CD4-positive, alpha-beta T cell treated with Interleukin-6 at 100 ng/mL for 8 hours (primary cell): ENCODE results near the gene LDLRAD4.

ENCODE experiments used
- DNase-seq: peaks from one replicate; pipeline ENCODE4 v3.0.0-alpha.2; 2020; ENCODE audit warnings: mixed read lengths, low spot score

The LDLRAD4 gene

DNA sequence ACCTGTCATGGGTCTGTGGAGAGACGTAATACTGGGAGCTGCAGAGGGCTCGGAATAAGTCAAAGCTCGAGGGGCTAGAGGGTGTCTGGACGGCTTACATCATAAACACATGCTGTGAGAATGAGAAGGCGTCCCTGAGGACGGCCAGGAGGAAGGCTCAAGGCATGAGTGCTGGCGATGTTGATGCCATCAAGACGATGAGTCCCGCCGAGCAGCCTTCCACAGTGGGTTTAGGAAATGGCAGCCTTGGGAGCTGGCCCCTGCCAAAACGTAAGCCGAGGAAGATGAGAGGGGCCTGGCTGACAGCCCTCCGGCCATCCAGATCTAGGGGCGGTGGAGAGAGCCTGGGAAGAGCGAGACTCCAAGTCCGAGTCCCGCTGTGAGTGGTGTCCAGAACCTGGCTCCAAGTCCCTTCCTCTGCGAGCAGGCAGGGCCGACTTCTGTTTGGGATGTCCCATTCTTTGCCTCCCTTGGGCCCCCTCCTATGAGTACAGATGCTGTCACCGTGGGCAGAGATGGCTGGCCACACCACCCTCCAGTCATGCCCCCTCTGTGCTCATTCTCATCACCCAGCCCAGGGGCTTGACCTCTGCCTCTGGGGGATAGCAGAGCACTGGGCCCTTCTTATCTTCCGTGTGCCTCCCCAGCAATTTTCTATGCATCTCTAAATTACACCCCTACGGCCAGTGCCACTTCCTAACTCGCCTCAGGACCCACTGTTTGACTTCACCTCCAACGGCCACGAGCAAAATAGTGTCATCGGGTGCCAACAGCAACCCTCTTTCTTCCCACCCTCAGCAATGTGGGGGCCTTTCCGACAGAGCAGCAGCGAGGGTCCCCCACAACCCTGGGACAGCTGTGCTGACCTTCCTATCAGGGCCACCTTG is 332.1 kb downstream of the LDLRAD4 start:
- no peak for DNase-seq

DNA sequence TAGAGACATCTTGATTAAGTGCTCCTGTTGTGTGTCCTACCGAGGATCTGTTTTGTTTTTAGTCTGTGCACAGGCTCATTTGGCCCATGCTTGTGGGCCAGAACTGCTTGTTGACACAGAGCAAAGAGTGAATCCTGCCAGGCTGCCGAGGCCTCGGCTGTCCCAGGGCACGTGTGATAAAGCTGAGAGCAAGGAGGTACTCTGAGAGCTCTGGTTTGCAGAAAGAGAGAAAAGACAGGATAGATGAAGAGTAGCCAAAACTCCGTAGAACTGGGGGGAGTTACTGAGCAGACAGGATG is 332.7 kb downstream of the LDLRAD4 start:
- DNase-seq = no peak

DNA sequence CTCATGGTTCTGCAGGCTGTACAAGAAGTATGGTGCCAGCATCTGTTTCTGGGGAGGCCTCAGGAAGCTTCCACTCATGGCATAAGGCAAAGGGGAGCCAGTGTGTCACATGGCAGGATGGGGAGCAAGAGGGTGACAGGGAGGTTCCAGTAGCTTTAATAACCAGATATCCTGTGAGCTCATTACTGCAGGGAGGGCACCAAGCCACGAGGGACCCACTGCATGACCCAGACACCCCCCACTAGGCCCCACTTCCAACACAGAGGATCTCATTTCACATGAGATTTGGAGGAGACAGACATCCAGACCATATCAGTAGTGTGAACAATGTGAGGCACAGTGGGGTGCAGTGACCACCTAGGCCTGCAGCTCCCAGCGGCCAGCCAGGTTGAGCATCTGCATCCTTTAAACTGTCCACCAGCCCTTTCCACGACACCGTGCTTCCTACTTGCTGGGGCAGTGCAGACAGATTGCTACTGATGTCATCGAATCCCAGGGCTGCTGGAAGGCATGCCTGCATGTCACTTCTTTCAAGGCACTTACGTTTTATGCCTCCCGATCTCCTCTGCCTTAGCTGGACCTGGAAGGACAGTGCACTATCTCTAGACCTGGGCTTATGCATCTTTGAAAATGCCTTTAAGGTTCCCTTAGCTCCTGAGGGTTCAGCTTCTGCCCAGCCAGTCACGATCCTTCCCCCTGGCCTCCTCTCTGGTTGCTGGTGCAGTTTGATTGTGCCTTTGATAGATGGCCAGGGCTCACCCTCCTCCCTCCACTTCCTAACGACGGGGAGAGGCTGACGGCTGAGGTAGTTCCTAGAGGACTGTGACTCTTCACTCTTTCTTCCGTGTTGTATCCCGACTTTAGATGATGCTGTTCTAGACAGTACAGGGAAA is 333.5 kb downstream of the LDLRAD4 start:
- DNase-seq = no peak

DNA sequence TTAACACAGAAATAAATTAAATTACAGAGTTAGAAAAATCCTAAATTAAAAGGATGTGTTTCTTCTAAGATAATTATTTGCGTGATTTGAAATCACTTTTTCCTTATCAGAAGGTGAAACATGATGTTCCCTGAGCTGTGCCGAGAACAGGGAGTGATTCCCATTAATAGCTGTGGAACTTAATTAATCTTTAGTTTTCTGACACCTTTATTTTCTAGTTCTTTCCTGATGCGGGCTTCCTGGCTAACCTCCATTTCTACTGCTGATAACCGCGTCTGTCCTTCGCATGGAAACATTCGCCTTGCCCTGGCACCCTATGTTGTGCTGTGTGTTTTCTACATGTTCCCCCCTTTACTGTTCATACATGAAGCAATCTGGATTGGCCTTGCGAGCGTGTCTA is 334.9 kb downstream of the LDLRAD4 start:
- DNase-seq = no peak

DNA sequence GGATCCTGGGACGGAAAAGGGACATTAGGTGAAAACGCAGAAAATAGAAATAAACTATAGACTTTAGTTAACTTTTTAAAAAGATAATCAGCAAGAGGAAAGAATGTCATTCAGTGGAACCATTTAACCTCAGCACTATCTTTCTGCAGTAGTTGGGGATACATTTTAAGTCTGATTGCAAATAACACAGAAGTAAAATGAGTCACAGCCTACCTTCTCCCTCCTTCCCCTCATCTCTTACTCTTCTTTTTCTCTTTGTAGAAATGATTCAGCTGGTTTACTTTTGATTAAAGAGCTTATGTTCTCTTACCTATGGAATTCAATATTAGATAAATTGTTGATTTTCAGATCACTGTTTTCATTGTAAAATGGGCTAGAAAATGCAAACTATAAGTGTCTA is 336.6 kb downstream of the LDLRAD4 start:
- DNase-seq = no peak

DNA sequence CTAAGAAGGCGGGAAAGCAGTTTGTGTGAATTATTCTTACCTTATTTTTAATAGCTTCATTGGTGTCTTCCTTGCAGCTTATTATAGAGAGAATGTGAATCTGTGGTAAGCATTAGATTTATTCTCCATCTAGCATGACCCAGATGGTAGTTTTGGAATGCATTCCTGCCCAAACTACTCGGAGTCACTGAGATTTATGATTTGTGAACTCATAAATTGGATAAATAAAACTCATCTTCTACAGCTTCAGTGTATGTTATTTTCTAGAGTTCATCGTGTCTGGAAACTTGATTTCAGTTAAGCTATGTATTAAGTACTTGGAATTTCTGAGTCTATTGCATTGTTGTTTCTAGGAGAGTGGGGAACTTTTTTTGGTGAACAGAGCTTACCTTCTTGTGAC is 337.3 kb downstream of the LDLRAD4 start:
- no peak for DNase-seq

DNA sequence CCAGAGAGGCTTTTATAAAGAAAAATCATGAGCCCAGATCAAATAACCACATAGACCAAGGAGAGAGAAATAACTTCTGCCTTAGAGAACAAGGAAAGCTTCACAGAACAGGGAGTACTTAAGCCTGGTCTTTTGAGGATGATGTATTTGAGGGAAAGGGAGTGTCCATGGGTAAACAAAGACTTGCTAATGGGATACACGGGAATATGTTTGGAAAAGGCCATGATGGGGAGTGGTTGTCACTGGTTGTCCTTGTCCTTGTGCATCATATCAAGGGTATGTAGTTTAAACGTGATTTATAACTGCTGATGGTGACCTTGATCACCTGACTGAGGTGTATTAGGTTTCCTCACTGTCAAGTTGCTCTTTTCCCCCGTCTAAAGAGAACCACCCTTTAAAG is 337.9 kb downstream of the LDLRAD4 start:
- no peak for DNase-seq

DNA sequence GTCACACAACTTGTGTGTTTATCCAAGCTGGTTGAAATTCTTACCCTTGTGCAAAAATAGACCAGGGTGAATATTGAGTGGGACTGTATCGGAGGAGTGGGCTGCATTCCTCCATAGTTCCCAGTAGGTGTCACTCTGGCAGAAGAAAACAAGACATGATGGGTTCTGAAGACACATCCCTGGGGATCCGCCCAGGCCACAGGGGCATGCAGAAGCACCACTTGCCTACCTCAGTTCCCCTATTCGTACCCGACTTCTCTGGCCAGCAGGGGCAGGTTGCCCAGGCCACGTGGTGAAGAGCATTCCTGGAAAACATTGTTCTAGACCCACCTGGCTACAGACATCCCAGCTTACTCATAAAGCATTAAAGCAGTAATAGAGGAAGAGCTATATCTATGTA is 339.6 kb downstream of the LDLRAD4 start:
- DNase-seq = no peak

DNA sequence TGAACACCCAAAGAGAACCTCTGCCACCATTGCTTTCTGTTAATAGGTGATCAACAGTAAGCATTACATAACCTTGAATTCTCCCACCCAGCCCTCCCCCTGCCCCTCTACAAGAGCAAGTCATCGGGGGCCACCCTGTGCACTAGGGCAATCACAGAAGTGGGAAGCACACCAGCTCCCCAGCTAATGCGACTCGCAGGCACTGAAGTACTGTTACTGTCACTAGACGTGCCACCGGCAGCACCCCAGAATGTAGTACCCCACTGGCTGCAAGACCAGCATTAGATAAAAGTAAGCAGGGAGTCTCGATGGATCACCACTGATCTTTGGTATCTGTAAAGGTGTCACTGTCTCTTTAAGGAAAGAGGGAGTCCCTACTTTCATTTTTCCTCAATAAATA is 340.2 kb downstream of the LDLRAD4 start:
- no peak for DNase-seq

DNA sequence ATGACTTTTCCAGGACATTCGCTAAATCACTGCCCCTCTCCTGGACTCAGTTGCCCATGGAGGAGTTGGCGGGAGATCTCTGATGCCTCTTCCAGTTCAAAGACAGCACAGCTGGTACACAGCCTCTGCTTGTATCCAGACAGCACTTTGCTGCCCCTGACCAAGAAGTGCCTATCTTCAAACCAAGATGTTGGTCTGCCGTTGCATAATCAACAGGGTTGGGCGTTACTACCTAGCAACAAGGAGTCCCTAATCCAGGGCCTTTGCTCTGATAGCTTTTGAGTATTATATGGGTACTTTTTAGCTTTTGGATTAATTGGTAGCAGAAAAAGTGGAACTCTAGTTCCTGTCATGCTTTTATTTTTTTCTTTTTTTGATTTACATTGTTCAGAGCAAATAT is 341.2 kb downstream of the LDLRAD4 start:
- no peak for DNase-seq

DNA sequence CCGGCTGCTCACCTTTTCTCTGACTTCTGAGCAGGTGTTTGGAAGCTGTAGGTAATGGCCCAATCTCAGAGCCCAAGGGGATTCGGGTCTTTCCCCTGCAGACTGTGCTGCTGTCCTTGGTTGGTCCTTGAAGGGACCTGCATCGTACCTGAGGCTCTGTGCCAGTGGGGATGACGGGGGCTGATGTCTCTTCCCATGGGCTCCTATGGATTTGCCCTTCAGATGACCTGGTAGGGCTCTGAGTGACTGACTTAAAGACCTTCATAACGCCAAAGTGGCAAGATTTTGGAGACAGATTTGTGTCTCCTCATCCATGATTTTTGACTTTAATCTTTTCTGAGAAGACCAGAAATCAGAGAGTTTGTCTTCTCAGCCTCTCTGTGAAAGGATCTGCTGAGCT is 341.7 kb downstream of the LDLRAD4 start:
- DNase-seq = no peak

DNA sequence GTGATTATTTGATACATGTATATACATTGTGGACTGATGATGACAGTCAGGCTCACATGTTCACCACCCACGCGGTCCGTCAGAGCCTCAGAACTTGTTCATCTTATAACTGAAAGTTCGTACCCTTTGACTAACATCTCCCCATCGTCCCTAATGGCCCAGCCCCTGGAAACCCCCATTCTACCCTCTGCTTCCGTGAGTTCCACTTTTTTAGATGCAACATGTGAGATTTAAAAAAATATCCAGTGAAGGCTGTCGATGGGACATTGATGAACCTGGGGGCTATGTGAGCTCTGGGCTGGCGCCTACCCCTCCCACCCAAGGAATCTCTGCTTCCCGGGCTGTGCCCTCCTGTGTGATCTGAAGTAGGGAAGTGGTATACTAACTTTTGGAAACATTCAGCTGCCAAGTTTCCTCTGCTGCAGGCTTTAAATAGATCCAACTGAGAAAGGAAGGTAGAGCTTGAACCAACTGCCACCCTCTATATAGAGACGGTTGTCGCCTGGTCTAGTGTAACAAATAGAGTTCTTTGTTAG is 344.0 kb downstream of the LDLRAD4 start:
- no peak for DNase-seq

DNA sequence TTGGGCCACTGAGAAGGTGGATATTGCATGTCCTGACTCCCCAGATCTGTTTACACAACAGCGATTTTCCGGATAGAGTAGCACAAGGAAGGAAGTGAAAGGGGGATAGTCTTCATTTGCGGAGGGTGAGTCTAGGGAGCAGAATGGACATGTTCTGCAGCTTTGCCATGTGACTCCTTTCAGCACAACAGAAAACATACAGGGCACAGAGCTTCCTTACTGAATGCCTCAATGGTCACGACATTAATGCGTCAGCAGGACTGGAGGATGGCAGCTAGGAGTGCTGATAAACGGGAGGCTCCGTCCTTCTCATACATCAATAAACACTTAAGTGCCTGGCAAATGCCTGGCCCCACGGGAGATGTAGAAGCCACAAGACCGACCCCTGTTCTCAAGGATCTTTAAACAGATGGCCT is 344.8 kb downstream of the LDLRAD4 start:
- no peak for DNase-seq

DNA sequence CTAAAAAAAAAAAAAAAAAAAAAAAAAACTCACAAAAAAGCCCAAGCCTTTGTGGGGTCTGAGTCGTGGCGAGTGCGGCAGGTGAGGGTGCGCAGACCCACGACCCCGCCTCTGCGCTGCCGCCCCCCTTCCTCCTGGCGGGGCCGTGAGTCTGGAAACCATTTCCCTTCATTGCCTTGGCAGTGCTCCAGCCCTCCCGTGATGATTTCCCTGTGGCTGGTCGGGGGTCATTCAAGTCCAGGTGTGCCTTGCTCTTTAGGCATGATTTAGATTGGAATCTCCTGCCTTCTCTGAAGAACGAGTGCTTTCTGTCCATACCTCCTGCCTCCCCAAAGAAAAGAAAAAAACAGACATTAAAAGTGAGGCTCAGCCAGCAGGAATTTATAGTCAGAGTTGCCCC is 346.0 kb downstream of the LDLRAD4 start:
- no peak for DNase-seq

DNA sequence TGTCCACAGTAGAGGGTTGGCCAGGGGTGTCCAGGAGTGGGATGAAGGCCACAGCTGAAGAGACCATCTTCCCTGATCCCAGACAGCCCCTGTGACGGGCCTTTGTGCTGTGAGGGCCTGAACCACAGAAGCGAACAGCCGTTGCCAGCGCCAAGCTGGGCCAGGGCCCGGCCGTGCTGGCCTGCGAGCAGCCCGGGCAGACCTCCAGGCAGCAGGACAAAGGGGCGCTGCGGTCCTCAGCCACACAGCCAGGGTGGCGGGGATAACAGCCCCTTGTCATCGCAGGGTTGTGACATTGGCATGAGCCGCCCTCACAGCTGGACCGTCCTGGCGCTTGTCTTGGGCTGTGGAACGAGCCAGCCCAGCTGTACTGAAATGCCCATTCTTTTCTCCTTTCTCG is 346.7 kb downstream of the LDLRAD4 start:
- no peak for DNase-seq

DNA sequence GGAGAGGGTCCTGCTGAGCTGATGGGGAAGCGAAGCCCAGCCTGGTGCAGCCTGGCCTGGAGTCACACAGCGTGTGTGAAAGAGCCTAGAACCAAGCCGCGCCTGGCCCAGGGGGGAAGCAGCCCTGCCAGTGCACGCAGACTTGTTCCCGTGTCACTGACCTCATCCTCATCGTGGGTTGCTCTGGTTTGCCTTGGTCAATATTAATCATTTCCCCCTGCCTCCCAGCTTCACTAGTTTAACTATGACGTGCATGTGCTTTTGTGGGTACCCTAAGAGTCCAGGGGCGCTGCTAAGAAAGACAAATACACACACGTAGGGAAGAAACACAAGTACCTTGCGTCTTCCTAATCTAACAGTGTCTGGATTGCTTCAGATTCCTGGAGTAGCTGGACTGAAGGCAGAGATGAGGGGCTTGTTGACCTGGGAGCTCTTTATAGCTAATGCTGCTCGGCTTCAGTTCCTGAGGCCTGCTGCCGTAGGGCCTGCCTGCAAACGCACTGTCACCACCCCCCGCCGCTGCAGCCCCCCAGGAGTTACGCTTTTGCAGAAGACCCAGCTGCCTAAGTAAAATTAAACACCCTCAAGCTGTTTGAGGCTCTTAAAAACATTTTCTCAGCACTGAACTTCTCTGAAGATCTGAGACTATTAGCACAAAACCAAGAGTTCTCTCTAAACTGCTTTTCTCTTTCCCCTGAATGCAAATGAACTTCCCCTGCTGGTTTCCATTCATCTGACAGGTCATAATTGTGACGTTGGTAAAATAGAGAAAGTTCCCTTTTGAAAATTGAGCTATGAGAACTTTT is 348.6 kb downstream of the LDLRAD4 start:
- no peak for DNase-seq

DNA sequence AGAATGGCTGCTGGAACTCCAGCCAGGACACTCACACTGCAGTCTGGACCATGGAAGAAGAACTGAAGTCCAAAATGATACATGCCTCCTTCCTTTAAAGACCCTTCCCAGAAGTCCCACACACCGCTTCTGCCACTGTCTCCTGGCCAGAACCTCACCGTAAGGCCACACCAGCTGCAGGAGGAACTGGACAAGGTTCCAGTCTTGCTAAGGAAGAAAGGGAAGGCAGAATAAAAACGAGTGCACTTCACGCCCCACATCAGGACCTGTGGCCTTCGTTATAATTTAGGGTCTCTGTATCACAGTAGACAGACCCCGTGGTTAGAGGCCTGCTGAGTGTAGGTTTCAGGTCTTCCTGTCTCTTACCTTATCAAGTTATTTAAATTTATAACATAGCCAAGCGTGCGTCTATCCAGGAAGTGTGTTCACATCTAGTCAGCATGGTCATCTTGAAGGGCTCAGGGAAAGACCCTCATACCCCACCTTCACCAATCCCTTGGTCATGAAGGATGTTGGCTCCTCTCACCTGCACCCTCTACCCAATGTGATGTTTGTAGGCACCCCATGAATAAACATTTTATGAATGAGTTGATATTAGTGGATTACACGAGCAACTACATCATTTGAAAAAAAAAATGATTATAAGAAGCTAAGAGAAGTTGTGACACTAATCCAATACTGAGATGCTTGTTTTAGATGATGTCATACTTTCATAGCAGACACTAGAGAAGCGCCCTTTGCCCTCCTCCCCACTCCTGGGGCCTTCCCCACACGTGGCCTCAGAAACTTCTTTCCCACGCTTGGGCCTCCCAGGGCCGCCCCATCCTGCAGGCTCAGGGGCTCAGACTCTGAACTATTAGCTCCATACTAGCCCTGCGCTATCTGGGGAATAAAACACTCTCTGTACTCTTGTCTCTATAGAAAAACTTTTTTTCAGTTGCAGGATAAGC is 350.2 kb downstream of the LDLRAD4 start:
- no peak for DNase-seq

DNA sequence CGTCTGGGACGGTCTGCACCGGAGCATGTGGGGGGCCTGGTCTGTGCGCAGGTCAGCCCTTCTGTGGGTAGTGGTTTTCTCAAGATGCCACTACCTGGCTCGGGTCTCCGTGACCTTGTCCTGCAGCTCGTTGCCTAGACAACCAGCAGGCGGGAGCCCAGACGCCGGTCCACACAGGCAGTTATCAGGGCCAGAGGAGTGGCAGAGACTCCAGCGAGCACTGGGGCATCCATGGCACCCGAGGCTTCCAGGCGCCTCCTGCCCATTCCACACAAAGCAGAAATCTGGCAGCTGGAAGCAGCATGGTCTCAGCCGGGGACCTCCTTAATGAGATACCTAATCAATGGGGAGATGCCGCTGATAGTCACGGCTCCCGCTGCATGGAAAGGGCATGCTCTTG is 351.7 kb downstream of the LDLRAD4 start:
- DNase-seq = no peak

DNA sequence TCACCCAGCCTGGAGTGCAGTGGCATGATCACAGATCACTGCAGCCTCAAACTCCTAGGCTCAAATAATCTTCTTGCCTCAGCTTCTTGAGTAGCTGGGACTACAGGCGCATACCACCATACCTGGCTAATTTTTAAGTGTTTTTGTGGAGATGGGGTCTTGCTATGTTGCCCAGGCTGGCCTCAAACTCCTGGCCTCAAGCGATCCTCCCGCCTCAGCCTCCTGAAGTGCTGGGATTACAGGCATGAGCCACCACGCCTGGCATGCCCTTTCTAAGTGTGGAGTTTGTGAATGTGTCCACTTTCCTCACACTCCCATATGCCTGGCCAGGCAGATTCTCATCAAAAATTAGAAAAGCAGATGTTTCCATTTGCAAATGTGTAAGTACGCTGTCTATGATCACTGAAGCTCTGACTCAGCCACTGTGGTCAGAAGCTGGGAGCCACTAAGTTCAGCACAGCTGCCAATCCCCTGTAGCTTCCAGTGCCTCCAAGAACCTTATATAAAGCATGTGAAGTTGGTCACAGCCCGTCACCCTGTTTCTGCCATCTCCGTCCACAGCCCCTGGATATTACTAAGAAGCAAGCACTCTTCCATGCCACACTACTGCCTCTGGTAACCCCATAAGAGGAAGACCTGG is 352.4 kb downstream of the LDLRAD4 start:
- DNase-seq = no peak

DNA sequence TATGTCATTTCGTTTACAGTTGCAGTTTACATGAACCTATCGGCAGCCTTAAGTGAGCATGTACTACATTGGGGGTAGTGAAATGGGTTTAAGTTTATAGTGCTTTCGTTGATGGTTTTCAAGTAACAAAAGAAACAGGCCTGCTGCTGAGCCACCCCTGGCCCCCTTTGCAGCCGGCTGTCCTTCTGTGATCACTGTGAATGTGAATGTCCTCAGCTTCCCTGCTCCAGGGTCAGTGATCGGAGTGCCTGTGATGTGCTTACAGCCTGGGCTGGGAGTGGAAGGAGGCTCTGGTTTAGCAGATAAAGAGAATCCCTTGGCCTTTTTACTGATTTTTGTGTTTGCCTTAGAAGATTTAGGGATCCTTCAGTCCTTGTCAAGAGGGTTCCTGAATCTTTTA is 353.6 kb downstream of the LDLRAD4 start:
- no peak for DNase-seq

DNA sequence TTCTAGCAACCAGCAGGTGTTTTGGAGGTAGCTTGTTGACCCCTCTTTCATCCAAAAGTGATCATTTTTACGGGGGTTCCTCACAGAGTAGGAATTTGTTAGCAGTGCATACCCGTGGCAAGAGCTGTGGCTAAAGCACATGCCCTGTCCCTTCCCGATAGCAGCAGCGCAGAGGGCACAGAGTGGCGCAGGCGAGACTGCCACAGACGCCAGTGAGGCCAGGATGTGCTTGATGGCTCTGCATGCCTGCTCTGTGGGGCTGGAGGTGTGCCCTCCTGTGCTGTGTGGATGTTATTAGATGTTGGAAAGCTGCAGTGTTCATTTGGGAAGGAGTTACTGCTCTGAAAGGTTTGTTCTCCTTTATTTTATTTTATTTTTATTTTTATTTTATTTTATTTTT is 354.2 kb downstream of the LDLRAD4 start:
- DNase-seq = no peak
